ENCODE results near the gene PPM1L. TPM values are rescaled to one million over a fixed set of nuclear protein-coding genes. Genes with fewer than 3 reads are reported as not detected.

PPM1L gene
- total RNA-seq, 4 donors from 2014 or later, result 31.5 to 40.2 (median 34.0) TPM

- Histone ChIP-seq H3K4me3 (no peak overlapping the region), H3K27me3 (no peaks in the 10 kb centered on the region), H3K9me3 (no peaks in the 10 kb centered on the region), H3K4me1 (peaks cover 27% of the 10 kb centered on the region), H3K36me3 (no peaks in the 10 kb centered on the region), H3K27ac (peak overlapping the region; percentile 56)
- TF ChIP-seq EP300 (IDR thresholded peaks at IDR 0.05) (no peak), CTCF (IDR thresholded peaks at IDR 0.05) (no peak), POLR2A (IDR thresholded peaks at IDR 0.05) (no peak), POLR2AphosphoS5 (IDR thresholded peaks at IDR 0.05) (no peak)
- 59% methylated on average over 1 of the region's 1 CpG for WGBS
- DNase-seq (ENCODE audit: low spot score in 2 of 2), result no peak
These were observed 55.2 kb downstream of the PPM1L start for GRCh38 chr3:160811237-160811548.

- WGBS, result 72% methylated on average over 3 of the region's 3 CpGs
- no peak for DNase-seq (ENCODE audit: low spot score in 2 of 2)
- Histone ChIP-seq H3K36me3 (no peaks in the 10 kb centered on the region), H3K27ac (no peak overlapping the region), H3K4me1 (peaks cover 26% of the 10 kb centered on the region), H3K9me3 (no peaks in the 10 kb centered on the region), H3K4me3 (no peak overlapping the region), H3K27me3 (no peaks in the 10 kb centered on the region)
- TF ChIP-seq EP300 (IDR thresholded peaks at IDR 0.05), result no peak
- TF ChIP-seq POLR2AphosphoS5 (IDR thresholded peaks at IDR 0.05), result no peak
- no peak for TF ChIP-seq POLR2A (IDR thresholded peaks at IDR 0.05)
- TF ChIP-seq CTCF (IDR thresholded peaks at IDR 0.05), result no peak
These were observed 56.3 kb downstream of the PPM1L start for GRCh38 chr3:160812304-160812703.

GRCh38 chr3:160815280-160815679 lies 59.2 kb downstream of the PPM1L start:
- DNase-seq (ENCODE audit: low spot score in 2 of 2), result no peak

GRCh38 chr3:160820022-160820421 lies 64.0 kb downstream of the PPM1L start:
- TF ChIP-seq CTCF (IDR thresholded peaks at IDR 0.05) (no peak), EP300 (IDR thresholded peaks at IDR 0.05) (no peak), POLR2A (IDR thresholded peaks at IDR 0.05) (no peak), POLR2AphosphoS5 (IDR thresholded peaks at IDR 0.05) (no peak)
- no peak overlapping the region for H3K4me3 ChIP-seq
- no peaks in the 10 kb centered on the region for H3K9me3 ChIP-seq
- no peaks in the 10 kb centered on the region for H3K36me3 ChIP-seq
- H3K27ac ChIP-seq, result no peak overlapping the region
- 93% methylated on average over 1 of the region's 1 CpG for WGBS
- no peak for DNase-seq (ENCODE audit: low spot score in 2 of 2)
- no peaks in the 10 kb centered on the region for H3K27me3 ChIP-seq
- H3K4me1 ChIP-seq, result no peaks in the 10 kb centered on the region

More at GRCh38 chr3:160815280-160815679, 59.2 kb downstream of the PPM1L start:
- Histone ChIP-seq H3K4me1 (peaks cover 8% of the 10 kb centered on the region), H3K27ac (no peak overlapping the region), H3K9me3 (no peaks in the 10 kb centered on the region), H3K36me3 (no peaks in the 10 kb centered on the region), H3K27me3 (no peaks in the 10 kb centered on the region), H3K4me3 (no peak overlapping the region)
- WGBS, result 98% methylated on average over 1 of the region's 1 CpG
- no peak for TF ChIP-seq CTCF (IDR thresholded peaks at IDR 0.05)
- TF ChIP-seq EP300 (IDR thresholded peaks at IDR 0.05), result no peak
- no peak for TF ChIP-seq POLR2AphosphoS5 (IDR thresholded peaks at IDR 0.05)
- TF ChIP-seq POLR2A (IDR thresholded peaks at IDR 0.05), result no peak

- Histone ChIP-seq H3K27me3 (no peaks in the 10 kb centered on the region), H3K9me3 (no peaks in the 10 kb centered on the region), H3K4me1 (no peaks in the 10 kb centered on the region), H3K4me3 (no peak overlapping the region), H3K36me3 (no peaks in the 10 kb centered on the region), H3K27ac (no peak overlapping the region)
- no peak for DNase-seq (ENCODE audit: low spot score in 2 of 2)
- 62% methylated on average over 1 of the region's 1 CpG for WGBS
- no peak for TF ChIP-seq CTCF (IDR thresholded peaks at IDR 0.05)
- no peak for TF ChIP-seq EP300 (IDR thresholded peaks at IDR 0.05)
- no peak for TF ChIP-seq POLR2AphosphoS5 (IDR thresholded peaks at IDR 0.05)
- TF ChIP-seq POLR2A (IDR thresholded peaks at IDR 0.05), result no peak
These were observed 64.4 kb downstream of the PPM1L start for GRCh38 chr3:160820430-160820829.

Measured in suprapubic skin (tissue), 4 donors.